MM.1S (cell line): ENCODE measurements around the gene LRRC45.
A peak's percentile ranks its signal among the peaks of the same experiment; 100 is the strongest.
"Not testable (repeated sequence)": the region's sequence is repeated elsewhere in the genome, so short reads cannot be mapped to it uniquely, and the experiment has no call there.

Source experiments
- DNase-seq: peaks from one replicate; pipeline ENCODE4 v3.0.0-alpha.2; 2015
- H2AFZ ChIP-seq: fragments of 300-600 bp; sonication (generic); 2 replicates; pipeline ENCODE4 v1.6.0; 2016; ENCODE audit warnings: antibody characterized with exemption, low read length
- H3F3A ChIP-seq: fragments of 300-600 bp; sonication (generic); 2 replicates; pipeline ENCODE4 v1.6.1; 2016; ENCODE audit warnings: mild to moderate bottlenecking, antibody characterized with exemption, low read length, moderate library complexity, mixed read lengths; ENCODE audit not compliant: insufficient read depth
- H3K27ac ChIP-seq: fragments of 300-600 bp; sonication (generic); 2 replicates; pipeline ENCODE4 v1.5.1; 2016; ENCODE audit warnings: mild to moderate bottlenecking, low read length
- H3K27me3 ChIP-seq: fragments of 300-600 bp; sonication (generic); replicated peaks from 2 replicates; pipeline ENCODE4 v1.6.0; 2016; ENCODE audit warnings: low read length; ENCODE audit not compliant: insufficient read depth
- H3K36me3 ChIP-seq: fragments of 300-600 bp; sonication (generic); replicated peaks from 2 replicates; pipeline ENCODE4 v1.6.1; 2016; ENCODE audit warnings: mild to moderate bottlenecking, low read length, mixed read lengths; ENCODE audit not compliant: insufficient read depth
- H3K4me1 ChIP-seq: fragments of 300-600 bp; sonication (generic); 2 replicates; pipeline ENCODE4 v1.6.1; 2016; ENCODE audit warnings: low read length, mixed read lengths
- H3K4me2 ChIP-seq: fragments of 300-600 bp; sonication (generic); 2 replicates; pipeline ENCODE4 v1.6.0; 2016; ENCODE audit warnings: low read depth, low read length
- H3K4me3 ChIP-seq: fragments of 300-600 bp; sonication (generic); 2 replicates; pipeline ENCODE4 v1.5.1; 2016; ENCODE audit warnings: low read length, mixed read lengths
- H3K79me2 ChIP-seq: fragments of 300-600 bp; sonication (generic); 2 replicates; pipeline ENCODE4 v1.6.1; 2016; ENCODE audit warnings: mixed run types, low read length, mixed read lengths
- H3K9ac ChIP-seq: fragments of 300-600 bp; sonication (generic); 2 replicates; pipeline ENCODE4 v1.6.1; 2016; ENCODE audit warnings: low read length, mixed read lengths
- H3K9me2 ChIP-seq: fragments of 300-600 bp; sonication (generic); replicated peaks from 2 replicates; pipeline ENCODE4 v1.6.1; 2016; ENCODE audit warnings: mild to moderate bottlenecking, low read length, mixed read lengths; ENCODE audit not compliant: insufficient read depth
- H3K9me3 ChIP-seq: fragments of 300-600 bp; sonication (generic); replicated peaks from 2 replicates; pipeline ENCODE4 v1.6.1; 2016; ENCODE audit warnings: mild to moderate bottlenecking, low read length, mixed read lengths; ENCODE audit not compliant: insufficient read depth
- H4K20me1 ChIP-seq: fragments of 300-600 bp; sonication (generic); 2 replicates; pipeline ENCODE4 v1.6.1; 2016; ENCODE audit warnings: mild to moderate bottlenecking, low read length, moderate library complexity, mixed read lengths; ENCODE audit not compliant: insufficient read depth
- CTCF ChIP-seq: fragments of 300-600 bp; sonication (generic); IDR thresholded peaks from 2 replicates; pipeline ENCODE4 v1.5.1; 2016; ENCODE audit warnings: antibody characterized with exemption, low read length, mixed read lengths
- EZH2 ChIP-seq: fragments of 300-600 bp; sonication (generic); optimal IDR thresholded peaks from 2 replicates; pipeline ENCODE3; 2017; ENCODE audit warnings: low read depth, mild to moderate bottlenecking, antibody characterized with exemption, low read length, mixed read lengths
- EZH2phosphoT487 ChIP-seq: fragments of 300-600 bp; sonication (generic); IDR thresholded peaks from 2 replicates; pipeline ENCODE4 v1.6.1; 2018; ENCODE audit warnings: antibody characterized with exemption, low read length

Gene LRRC45

GRCh38 chr17:81980707-81981343, 42.3 kb upstream of the LRRC45 start:
- Histone ChIP-seq H3K4me1 (peaks cover 13% of the 10 kb centered on the region), H2AFZ (no peak overlapping the region), H4K20me1 (no peaks in the 10 kb centered on the region), H3K36me3 (no peaks in the 10 kb centered on the region), H3F3A (peaks cover 11% of the 10 kb centered on the region; the same call in 1 of the 2 replicates), H3K79me2 (peaks cover 9% of the 10 kb centered on the region; the same call in 1 of the 2 replicates), H3K9ac (no peak overlapping the region), H3K27me3 (peaks cover 7% of the 10 kb centered on the region), H3K9me3 (no peaks in the 10 kb centered on the region), H3K27ac (no peak overlapping the region), H3K9me2 (no peaks in the 10 kb centered on the region), H3K4me3 (no peak overlapping the region), H3K4me2 (peak overlapping the region; percentile 6; the same call in 1 of the 2 replicates)
- DNase-seq: peak; percentile 57
- TF ChIP-seq CTCF (no peak), EZH2 (no peak), EZH2phosphoT487 (no peak)

GRCh38 chr17:81981511-81981910, 41.6 kb upstream of the LRRC45 start:
- not testable (repeated sequence) for H3K9me2 ChIP-seq, H4K20me1 ChIP-seq, H3K27me3 ChIP-seq, H3K36me3 ChIP-seq, H3K79me2 ChIP-seq, H3K27ac ChIP-seq, H3K9me3 ChIP-seq, H3K4me3 ChIP-seq, H2AFZ ChIP-seq, DNase-seq, H3K4me2 ChIP-seq, H3K9ac ChIP-seq
- Histone ChIP-seq H3F3A (peaks cover 11% of the 10 kb centered on the region; the same call in 1 of the 2 replicates), H3K4me1 (peaks cover 12% of the 10 kb centered on the region)

- H3K9me2 ChIP-seq: no peaks in the 10 kb centered on the region
- TF ChIP-seq CTCF (no peak), EZH2 (no peak), EZH2phosphoT487 (no peak)
- H3F3A ChIP-seq: peaks cover 11% of the 10 kb centered on the region; the same call in 1 of the 2 replicates
- H3K27me3 ChIP-seq: no peaks in the 10 kb centered on the region
- H3K4me1 ChIP-seq: peaks cover 8% of the 10 kb centered on the region
- no peaks in the 10 kb centered on the region for H4K20me1 ChIP-seq
- no peak overlapping the region for H3K27ac ChIP-seq
- H3K4me2 ChIP-seq: no peak overlapping the region
- H2AFZ ChIP-seq: no peak overlapping the region
- H3K9ac ChIP-seq: no peak overlapping the region
- peaks cover 9% of the 10 kb centered on the region; the same call in 1 of the 2 replicates for H3K79me2 ChIP-seq
- no peak for DNase-seq
- H3K36me3 ChIP-seq: no peaks in the 10 kb centered on the region
- no peaks in the 10 kb centered on the region for H3K9me3 ChIP-seq
- H3K4me3 ChIP-seq: no peak overlapping the region
Measured at GRCh38 chr17:81983011-81983638, 40.0 kb upstream of the LRRC45 start.
